Upper lobe of right lung (tissue), 1 donor: ENCODE data around the gene DEAF1. TPM values are rescaled to one million over a fixed set of nuclear protein-coding genes. Genes with fewer than 3 reads are reported as not detected.

Source experiments
- ATAC-seq: fragments of 200-7000 bp; cut with Tn5 transposase; one replicate; pipeline ENCODE4 v1.9.1; 2020; ENCODE audit warnings: mild to moderate bottlenecking, moderate library complexity
- DNase-seq: peaks from one replicate; pipeline ENCODE4 v3.0.0-alpha.2; 2020
- H3K27ac ChIP-seq: fragments of 200-600 bp; one replicate; pipeline ENCODE4 v1.8.0; 2022
- H3K27me3 ChIP-seq: fragments of 200-600 bp; one replicate; pipeline ENCODE4 v1.8.0; 2022; ENCODE audit warnings: mild to moderate bottlenecking
- H3K36me3 ChIP-seq: fragments of 200-600 bp; one replicate; pipeline ENCODE4 v1.8.0; 2022
- H3K4me1 ChIP-seq: fragments of 200-600 bp; one replicate; pipeline ENCODE4 v1.8.0; 2022
- H3K4me3 ChIP-seq: fragments of 200-600 bp; one replicate; pipeline ENCODE4 v1.8.0; 2022; ENCODE audit warnings: mild to moderate bottlenecking
- H3K9me3 ChIP-seq: fragments of 200-600 bp; one replicate; pipeline ENCODE4 v1.8.0; 2022
- intact Hi-C: fragments of 100-400 bp; cut with DNase I; formaldehyde crosslinking; loops from one replicate; pipeline ENCODE4 v1.11.0; 2022
- total RNA-seq: library from RNA; stranded (reverse); fragmentation: NEBNext Ultra II Directional; extraction: Animal tissue kit (Norgen Biotek cat#: 25700); gene quantifications from one replicate; pipeline ENCODE4 v1.2.1, GENCODE V29; 2021
- TF ChIP-seq, protein P1 (sequence below): fragments of 200-600 bp; IDR thresholded peaks from one replicate; pipeline ENCODE4 v1.8.0; 2022; ENCODE audit warnings: antibody characterized with exemption
- donor health status: DM: no; HTN: yes; CAD: no; lungs with severe emphysema.

DEAF1 gene
- total RNA-seq, 1 donor from 2014 or later: 27.1 TPM

DNA sequence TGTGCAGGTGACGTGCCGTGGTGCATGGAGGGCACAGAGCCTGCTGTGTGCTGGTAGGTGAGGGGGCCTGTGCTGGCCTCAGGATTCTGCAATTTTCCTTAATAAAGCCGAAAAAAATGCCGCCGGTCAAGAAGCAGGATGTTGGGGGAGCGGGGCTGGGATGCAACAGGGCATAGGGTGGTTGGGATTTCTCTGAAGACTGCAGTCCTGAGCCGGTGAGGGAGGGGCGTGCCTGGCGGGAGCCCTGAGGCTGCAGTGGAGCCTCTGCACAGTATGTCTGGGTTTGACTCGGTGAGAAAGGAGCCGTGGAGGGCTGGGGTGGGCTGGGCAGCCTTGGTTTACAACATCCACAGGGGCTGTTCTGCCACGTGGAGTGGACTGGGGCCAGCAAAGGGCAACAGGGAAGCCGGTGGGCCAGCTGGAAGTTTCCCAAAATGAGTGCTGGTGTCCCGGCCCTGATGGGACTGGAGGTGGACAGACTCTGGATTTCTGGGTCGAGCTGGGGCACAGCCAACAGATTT lies 71.6 kb downstream of the DEAF1 start:
- intact Hi-C loops: no loop called here
- Histone ChIP-seq H3K27ac (no peak overlapping the region), H3K4me3 (no peak overlapping the region), H3K36me3 (no peaks in the 10 kb centered on the region), H3K27me3 (peaks cover 20% of the 10 kb centered on the region), H3K9me3 (no peaks in the 10 kb centered on the region), H3K4me1 (no peaks in the 10 kb centered on the region)
- ATAC-seq (no peak), DNase-seq (no peak)
- TF ChIP-seq, protein P1, sequence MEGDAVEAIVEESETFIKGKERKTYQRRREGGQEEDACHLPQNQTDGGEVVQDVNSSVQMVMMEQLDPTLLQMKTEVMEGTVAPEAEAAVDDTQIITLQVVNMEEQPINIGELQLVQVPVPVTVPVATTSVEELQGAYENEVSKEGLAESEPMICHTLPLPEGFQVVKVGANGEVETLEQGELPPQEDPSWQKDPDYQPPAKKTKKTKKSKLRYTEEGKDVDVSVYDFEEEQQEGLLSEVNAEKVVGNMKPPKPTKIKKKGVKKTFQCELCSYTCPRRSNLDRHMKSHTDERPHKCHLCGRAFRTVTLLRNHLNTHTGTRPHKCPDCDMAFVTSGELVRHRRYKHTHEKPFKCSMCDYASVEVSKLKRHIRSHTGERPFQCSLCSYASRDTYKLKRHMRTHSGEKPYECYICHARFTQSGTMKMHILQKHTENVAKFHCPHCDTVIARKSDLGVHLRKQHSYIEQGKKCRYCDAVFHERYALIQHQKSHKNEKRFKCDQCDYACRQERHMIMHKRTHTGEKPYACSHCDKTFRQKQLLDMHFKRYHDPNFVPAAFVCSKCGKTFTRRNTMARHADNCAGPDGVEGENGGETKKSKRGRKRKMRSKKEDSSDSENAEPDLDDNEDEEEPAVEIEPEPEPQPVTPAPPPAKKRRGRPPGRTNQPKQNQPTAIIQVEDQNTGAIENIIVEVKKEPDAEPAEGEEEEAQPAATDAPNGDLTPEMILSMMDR: no peak

DNA sequence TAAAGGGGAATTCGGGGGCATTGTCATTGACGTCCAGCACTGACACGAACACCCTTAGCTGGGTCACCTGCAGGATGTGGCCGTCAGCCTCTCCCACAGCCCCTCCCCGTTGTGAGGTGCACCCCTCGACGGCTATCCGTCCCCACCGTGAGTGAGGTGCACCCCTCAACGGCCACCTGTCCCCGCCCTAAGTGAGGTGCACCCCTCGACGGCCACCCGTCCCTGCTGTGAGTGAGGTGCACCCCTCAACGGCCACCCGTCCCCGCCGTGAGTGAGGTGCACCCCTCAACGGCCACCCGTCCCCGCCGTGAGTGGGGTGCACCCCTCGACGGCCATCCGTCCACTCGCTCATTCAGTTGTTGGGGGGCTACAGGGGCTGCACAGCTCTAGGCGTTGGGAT lies 73.2 kb downstream of the DEAF1 start:
- intact Hi-C loops: no loop called here

DNA sequence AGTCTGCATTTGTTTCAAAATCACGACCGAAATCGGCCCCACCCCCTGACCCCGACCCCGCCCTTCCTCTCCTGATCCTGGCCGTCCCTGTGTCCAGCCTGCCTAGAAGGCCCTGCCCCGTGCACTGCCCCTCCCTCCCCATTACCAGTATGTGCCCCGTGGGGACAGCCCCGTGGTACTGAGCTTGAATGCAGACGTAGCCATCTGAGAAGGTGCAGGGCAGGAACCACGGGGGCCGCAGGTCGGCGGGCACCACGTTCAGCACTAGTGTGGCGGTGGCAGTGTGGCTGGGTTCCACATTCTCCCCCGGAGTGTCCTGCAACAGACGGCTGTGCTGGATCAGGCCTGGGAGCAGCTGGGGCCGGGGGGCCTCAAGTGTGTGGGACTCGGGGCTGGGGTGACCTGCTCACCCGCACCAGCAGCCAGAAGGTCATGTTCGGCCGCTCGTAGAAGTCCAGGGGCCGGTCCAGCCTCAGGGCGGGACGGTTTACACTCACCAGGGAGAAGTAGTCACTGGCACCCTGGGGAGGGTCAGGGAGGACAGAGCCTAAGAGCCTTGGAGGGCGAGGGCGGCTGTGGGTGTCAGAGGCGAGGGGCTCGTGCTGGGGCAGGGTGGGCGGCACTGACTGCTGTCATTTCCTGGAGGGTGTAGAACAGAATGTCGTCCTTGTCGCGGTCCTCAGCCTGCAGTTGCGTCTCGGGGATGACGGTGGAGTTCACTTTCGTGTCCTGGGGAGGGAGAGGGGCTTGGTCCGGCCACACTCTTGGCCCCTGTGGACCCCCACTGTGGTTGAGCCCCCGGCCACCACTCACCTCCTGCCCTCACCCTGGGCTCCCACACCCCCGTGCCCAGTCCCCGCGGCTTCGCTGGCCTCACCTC lies 73.8 kb downstream of the DEAF1 start:
- Histone ChIP-seq H3K4me1 (peaks cover 4% of the 10 kb centered on the region), H3K9me3 (no peaks in the 10 kb centered on the region), H3K27me3 (peaks cover 17% of the 10 kb centered on the region), H3K4me3 (no peak overlapping the region), H3K27ac (no peak overlapping the region), H3K36me3 (no peaks in the 10 kb centered on the region)
- intact Hi-C loops: no loop called here
- DNase-seq: no peak
- TF ChIP-seq, protein P1: no peak
- no peak for ATAC-seq

More for the DNA sequence above, 73.2 kb downstream of the DEAF1 start:
- Histone ChIP-seq H3K9me3 (no peaks in the 10 kb centered on the region), H3K4me1 (no peaks in the 10 kb centered on the region), H3K27me3 (peaks cover 20% of the 10 kb centered on the region), H3K36me3 (no peaks in the 10 kb centered on the region), H3K27ac (no peak overlapping the region), H3K4me3 (no peak overlapping the region)
- TF ChIP-seq, protein P1: no peak
- no peak for DNase-seq
- no peak for ATAC-seq

DNA sequence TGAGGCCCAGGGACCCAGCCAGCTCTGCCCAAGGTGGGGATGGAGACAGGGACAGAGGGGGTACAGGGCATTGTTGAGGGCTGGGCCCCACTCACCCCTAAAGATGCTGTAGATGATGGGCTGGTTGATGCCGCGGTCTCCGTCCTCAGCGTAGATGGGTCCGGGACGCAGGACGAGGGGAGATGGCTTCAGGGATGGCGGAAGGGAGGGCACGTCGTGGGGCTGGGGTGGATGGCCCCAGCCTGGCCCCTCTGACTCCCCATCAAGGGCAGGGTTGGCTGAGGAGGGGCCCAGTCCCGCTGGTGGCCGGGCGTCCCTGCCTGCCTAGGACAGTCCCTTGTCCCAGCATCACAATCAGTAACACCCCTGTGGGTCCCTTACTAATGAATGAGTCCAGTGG lies 74.8 kb downstream of the DEAF1 start:
- Histone ChIP-seq H3K27ac (no peak overlapping the region), H3K27me3 (peaks cover 7% of the 10 kb centered on the region), H3K36me3 (no peaks in the 10 kb centered on the region), H3K4me1 (peaks cover 8% of the 10 kb centered on the region), H3K9me3 (no peaks in the 10 kb centered on the region), H3K4me3 (no peak overlapping the region)
- TF ChIP-seq, protein P1: no peak
- DNase-seq (no peak), ATAC-seq (no peak)
- intact Hi-C loops: no loop called here

DNA sequence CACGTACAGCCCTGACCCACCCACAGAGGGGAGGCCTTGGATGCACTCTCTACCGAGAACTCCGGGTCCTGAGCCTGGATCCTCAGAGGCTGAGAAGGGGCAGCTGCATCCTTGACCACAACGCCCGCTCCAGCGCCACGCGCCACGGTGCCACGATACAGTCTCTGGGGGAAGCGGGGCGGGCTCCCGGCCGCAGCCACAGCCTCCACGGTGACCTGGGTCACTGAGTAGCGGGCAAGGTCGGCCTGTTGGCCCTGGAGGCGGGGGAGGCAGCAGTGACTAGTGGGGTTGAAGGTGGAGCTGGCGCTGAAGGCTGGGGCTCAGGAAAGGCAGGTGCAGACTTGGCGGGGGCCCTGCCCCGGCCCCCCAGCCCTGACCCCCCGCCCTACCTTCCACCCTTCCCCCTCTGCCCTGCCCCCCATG lies 75.4 kb downstream of the DEAF1 start:
- no peaks in the 10 kb centered on the region for H3K36me3 ChIP-seq
- no peak overlapping the region for H3K4me3 ChIP-seq
- TF ChIP-seq, protein P1: no peak
- H3K27me3 ChIP-seq: peaks cover 3% of the 10 kb centered on the region
- ATAC-seq (no peak), DNase-seq (no peak)
- peaks cover 14% of the 10 kb centered on the region for H3K4me1 ChIP-seq
- intact Hi-C loops: no loop called here
- H3K9me3 ChIP-seq: no peaks in the 10 kb centered on the region
- H3K27ac ChIP-seq: no peak overlapping the region
